Astrocyte (in vitro differentiated cells and primary cell): ENCODE data around the gene UBE2F. TPM values are rescaled to one million over a fixed set of nuclear protein-coding genes. Genes with fewer than 3 reads are reported as not detected.

Experiments used
- DNase-seq: peaks from one replicate; pipeline ENCODE4 v3.0.0-alpha.2; 2010; ENCODE audit warnings: low read depth
- FAIRE-seq: peaks from 2 replicates; lab custom pipeline; 2011; peaks lifted over from hg19 to GRCh38; lab: Jason Lieb, UNC
- H2AFZ ChIP-seq: 2 replicates; pipeline ENCODE4 v1.6.0; 2012; ENCODE audit warnings: low read depth, low read length, inconsistent platforms
- H3K27ac ChIP-seq: 2 replicates; pipeline ENCODE4 v1.5.1; 2011; ENCODE audit warnings: low read depth, low read length, inconsistent platforms
- H3K27me3 ChIP-seq: 2 replicates; pipeline ENCODE4 v1.6.0; 2011; ENCODE audit warnings: low read length, inconsistent platforms; ENCODE audit not compliant: insufficient read depth
- H3K36me3 ChIP-seq: 2 replicates; pipeline ENCODE4 v1.5.1; 2011; ENCODE audit warnings: low read length, inconsistent platforms; ENCODE audit not compliant: insufficient read depth
- H3K4me1 ChIP-seq: 2 replicates; pipeline ENCODE4 v1.5.1; 2011; ENCODE audit warnings: low read length, inconsistent platforms; ENCODE audit not compliant: insufficient read depth
- H3K4me2 ChIP-seq: 2 replicates; pipeline ENCODE4 v1.6.0; 2012; ENCODE audit warnings: low read length, inconsistent platforms
- H3K4me3 ChIP-seq: 2 replicates; pipeline ENCODE4 v1.5.1; 2011; ENCODE audit warnings: low read depth, mild to moderate bottlenecking, low read length, inconsistent platforms; ENCODE audit not compliant: insufficient read depth
- H3K79me2 ChIP-seq: 2 replicates; pipeline ENCODE4 v1.6.0; 2012; ENCODE audit warnings: mild to moderate bottlenecking, low read length, inconsistent platforms; ENCODE audit not compliant: insufficient read depth
- H3K9ac ChIP-seq: 2 replicates; pipeline ENCODE4 v1.6.0; 2012; ENCODE audit warnings: mild to moderate bottlenecking, low read length, inconsistent platforms
- H3K9me3 ChIP-seq: 2 replicates; pipeline ENCODE4 v1.5.1; 2012; ENCODE audit warnings: low read depth, mild to moderate bottlenecking, low read length, inconsistent platforms; ENCODE audit not compliant: insufficient read depth
- H4K20me1 ChIP-seq: 2 replicates; pipeline ENCODE4 v1.6.0; 2012; ENCODE audit warnings: low read length, inconsistent platforms; ENCODE audit not compliant: insufficient read depth
- H3K27ac Mint-ChIP-seq: one replicate; pipeline ENCODE4 v1.8.0; 2021; ENCODE audit warnings: mild to moderate bottlenecking, mixed read lengths; ENCODE audit not compliant: unreplicated experiment
- H3K27me3 Mint-ChIP-seq: one replicate; pipeline ENCODE4 v1.8.0; 2021; ENCODE audit warnings: low read depth, mixed read lengths; ENCODE audit not compliant: unreplicated experiment
- H3K36me3 Mint-ChIP-seq: one replicate; pipeline ENCODE4 v1.8.0; 2021; ENCODE audit warnings: low read depth, mixed read lengths; ENCODE audit not compliant: unreplicated experiment
- H3K4me1 Mint-ChIP-seq: one replicate; pipeline ENCODE4 v1.8.0; 2021; ENCODE audit warnings: low read depth, mixed read lengths; ENCODE audit not compliant: unreplicated experiment
- H3K4me3 Mint-ChIP-seq: one replicate; pipeline ENCODE4 v1.8.0; 2021; ENCODE audit warnings: mild to moderate bottlenecking, moderate library complexity, mixed read lengths; ENCODE audit not compliant: unreplicated experiment
- H3K9me3 Mint-ChIP-seq: one replicate; pipeline ENCODE4 v1.8.0; 2021; ENCODE audit warnings: mild to moderate bottlenecking, mixed read lengths; ENCODE audit not compliant: unreplicated experiment
- CTCF ChIP-seq: IDR thresholded peaks from 2 replicates; pipeline ENCODE4 v1.5.1; 2011; ENCODE audit warnings: low read depth, mild to moderate bottlenecking, inconsistent platforms, low read length, moderate library complexity; ENCODE audit not compliant: insufficient read depth
- EZH2 ChIP-seq: IDR thresholded peaks from 2 replicates; pipeline ENCODE4 v1.6.1; 2012; ENCODE audit warnings: mild to moderate bottlenecking, low read length, inconsistent platforms; ENCODE audit not compliant: insufficient read depth
- total RNA-seq: library from RNA; stranded (reverse); gene quantifications from 2 replicates; pipeline ENCODE4 v1.2.1, GENCODE V29; 2021

The UBE2F gene
- total RNA-seq, 1 donor from 2014 or later = 67.1 TPM

GRCh38 chr2:238082151-238082550 is 115.3 kb downstream of the UBE2F start:
- H4K20me1 ChIP-seq = no peaks in the 10 kb centered on the region
- no peaks in the 10 kb centered on the region for H3K36me3 ChIP-seq
- no peak overlapping the region for H3K27ac ChIP-seq
- peaks cover 39% of the 10 kb centered on the region for H3K36me3 Mint-ChIP-seq
- no peak overlapping the region for H2AFZ ChIP-seq
- no peaks in the 10 kb centered on the region for H3K27me3 Mint-ChIP-seq
- H3K27me3 ChIP-seq = no peaks in the 10 kb centered on the region
- peaks cover 6% of the 10 kb centered on the region for H3K9me3 Mint-ChIP-seq
- no peak overlapping the region for H3K9ac ChIP-seq
- H3K27ac Mint-ChIP-seq = no peak overlapping the region
- DNase-seq = no peak
- TF ChIP-seq CTCF = no peak
- TF ChIP-seq EZH2 = no peak
- FAIRE-seq = no peak
- no peaks in the 10 kb centered on the region for H3K4me1 ChIP-seq
- H3K79me2 ChIP-seq = no peaks in the 10 kb centered on the region
- H3K4me1 Mint-ChIP-seq = no peaks in the 10 kb centered on the region
- no peak overlapping the region for H3K4me2 ChIP-seq
- H3K9me3 ChIP-seq = no peaks in the 10 kb centered on the region
- no peak overlapping the region for H3K4me3 ChIP-seq
- H3K4me3 Mint-ChIP-seq = no peak overlapping the region

DNA sequence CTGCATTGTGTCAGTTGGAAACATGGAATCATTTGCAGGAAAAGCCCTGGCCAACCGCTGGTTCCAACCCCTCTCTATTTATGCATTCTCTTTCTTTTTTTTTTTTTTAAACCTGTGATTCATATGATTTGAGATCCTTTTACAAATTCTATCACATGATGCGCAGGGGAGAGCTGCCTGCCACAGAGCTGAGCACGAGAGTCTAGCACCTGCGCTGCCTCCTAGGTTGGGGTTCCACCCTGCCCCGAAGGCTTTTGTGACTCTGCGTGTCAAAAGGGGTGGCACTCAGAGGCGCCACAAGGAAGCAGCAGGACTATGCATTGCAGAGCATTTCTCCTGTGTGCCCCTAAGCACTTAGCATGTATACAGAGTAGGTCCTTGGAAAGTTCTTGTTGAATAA is 116.0 kb downstream of the UBE2F start:
- Histone ChIP-seq H3K4me2 (no peak overlapping the region), H3K27me3 (no peaks in the 10 kb centered on the region), H3K4me1 (no peaks in the 10 kb centered on the region), H3K79me2 (no peaks in the 10 kb centered on the region), H3K9ac (no peak overlapping the region), H2AFZ (no peak overlapping the region), H3K4me3 (no peak overlapping the region), H3K9me3 (no peaks in the 10 kb centered on the region), H3K36me3 (no peaks in the 10 kb centered on the region), H3K27ac (no peak overlapping the region), H4K20me1 (no peaks in the 10 kb centered on the region)
- Mint-ChIP-seq H3K9me3 (peaks cover 6% of the 10 kb centered on the region), H3K4me3 (no peak overlapping the region), H3K27ac (no peak overlapping the region), H3K4me1 (no peaks in the 10 kb centered on the region), H3K27me3 (no peaks in the 10 kb centered on the region), H3K36me3 (peaks cover 36% of the 10 kb centered on the region)
- no peak for DNase-seq
- no peak for FAIRE-seq
- TF ChIP-seq EZH2 = no peak
- no peak for TF ChIP-seq CTCF

GRCh38 chr2:238083919-238084318 is 117.1 kb downstream of the UBE2F start:
- DNase-seq (no peak), FAIRE-seq (no peak)
- no peaks in the 10 kb centered on the region for H4K20me1 ChIP-seq
- H3K36me3 Mint-ChIP-seq = peaks cover 33% of the 10 kb centered on the region
- H3K79me2 ChIP-seq = no peaks in the 10 kb centered on the region
- no peaks in the 10 kb centered on the region for H3K4me1 Mint-ChIP-seq
- peaks cover 6% of the 10 kb centered on the region for H3K9me3 Mint-ChIP-seq
- H3K4me3 ChIP-seq = no peak overlapping the region
- no peak overlapping the region for H3K27ac ChIP-seq
- no peak overlapping the region for H3K4me2 ChIP-seq
- no peaks in the 10 kb centered on the region for H3K27me3 Mint-ChIP-seq
- H3K4me1 ChIP-seq = no peaks in the 10 kb centered on the region
- no peak overlapping the region for H3K9ac ChIP-seq
- no peak overlapping the region for H2AFZ ChIP-seq
- no peaks in the 10 kb centered on the region for H3K36me3 ChIP-seq
- H3K9me3 ChIP-seq = no peaks in the 10 kb centered on the region
- no peak for TF ChIP-seq EZH2
- no peak for TF ChIP-seq CTCF
- H3K27ac Mint-ChIP-seq = no peak overlapping the region
- no peaks in the 10 kb centered on the region for H3K27me3 ChIP-seq
- no peak overlapping the region for H3K4me3 Mint-ChIP-seq
